Stimulated activated CD4-positive, alpha-beta T cell treated with anti-CD3 and anti-CD28 coated beads, Interleukin-12 subunit alpha, Interleukin-12 subunit beta, amount 100 ng/mL, for 4 hours (primary cell): ENCODE measurements around the gene HOXD4.

Experiments used
- DNase-seq: peaks from one replicate; pipeline ENCODE4 v3.0.0-alpha.2; 2020

Gene HOXD4

DNA sequence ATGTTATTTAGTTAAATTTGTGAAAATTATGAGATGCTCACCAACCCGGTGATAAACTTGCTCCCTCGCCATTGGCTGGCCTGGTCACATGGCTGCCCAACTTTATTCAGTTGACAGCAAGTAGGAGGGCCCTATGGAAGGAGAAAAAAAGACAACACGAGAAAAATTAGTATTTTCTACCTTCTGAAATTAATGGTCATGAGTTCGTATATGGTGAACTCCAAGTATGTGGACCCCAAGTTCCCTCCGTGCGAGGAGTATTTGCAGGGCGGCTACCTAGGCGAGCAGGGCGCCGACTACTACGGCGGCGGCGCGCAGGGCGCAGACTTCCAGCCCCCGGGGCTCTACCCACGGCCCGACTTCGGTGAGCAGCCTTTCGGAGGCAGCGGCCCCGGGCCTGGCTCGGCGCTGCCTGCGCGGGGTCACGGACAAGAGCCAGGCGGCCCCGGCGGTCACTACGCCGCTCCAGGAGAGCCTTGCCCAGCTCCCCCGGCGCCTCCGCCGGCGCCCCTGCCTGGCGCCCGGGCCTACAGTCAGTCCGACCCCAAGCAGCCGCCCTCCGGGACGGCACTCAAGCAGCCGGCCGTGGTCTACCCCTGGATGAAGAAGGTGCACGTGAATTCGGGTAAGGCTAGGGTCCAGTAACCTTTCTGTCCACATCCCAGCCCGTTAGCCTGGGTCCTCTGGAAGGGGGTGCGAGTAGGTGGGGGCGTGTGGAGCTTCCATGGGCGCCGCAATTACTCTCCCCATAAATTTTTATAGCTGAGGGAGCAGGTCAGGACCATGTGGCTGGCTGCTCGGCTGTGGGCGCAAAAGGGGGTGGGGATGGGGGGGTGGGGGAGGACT, at the start of gene HOXD4:
HOXD4 (plus strand) TSS at position 109 of the 846 bp plus-strand sequence; CDS start at position 193, 84 bp downstream.
- DNase-seq, result no peak

DNA sequence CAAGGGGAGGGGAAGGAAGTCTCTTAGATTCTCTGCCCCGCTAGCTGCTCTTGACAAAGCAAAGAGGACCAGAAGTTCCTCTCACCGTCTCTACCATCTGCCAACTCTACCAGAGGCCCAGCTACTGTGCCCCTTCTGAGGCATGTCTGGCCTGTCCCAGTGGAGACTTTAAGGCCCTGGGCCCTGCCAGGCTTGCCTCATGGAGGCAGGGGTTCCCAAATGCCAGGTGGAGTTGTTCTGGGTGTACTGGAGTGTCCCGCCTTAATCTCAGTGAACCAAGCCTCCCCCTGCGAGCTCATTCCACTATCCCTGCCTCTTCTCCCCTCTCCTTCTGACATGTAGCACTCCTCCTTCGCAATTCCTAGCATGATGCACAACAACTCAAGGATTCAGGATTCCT, 49.5 kb upstream of the HOXD4 start:
- DNase-seq, result no peak

DNA sequence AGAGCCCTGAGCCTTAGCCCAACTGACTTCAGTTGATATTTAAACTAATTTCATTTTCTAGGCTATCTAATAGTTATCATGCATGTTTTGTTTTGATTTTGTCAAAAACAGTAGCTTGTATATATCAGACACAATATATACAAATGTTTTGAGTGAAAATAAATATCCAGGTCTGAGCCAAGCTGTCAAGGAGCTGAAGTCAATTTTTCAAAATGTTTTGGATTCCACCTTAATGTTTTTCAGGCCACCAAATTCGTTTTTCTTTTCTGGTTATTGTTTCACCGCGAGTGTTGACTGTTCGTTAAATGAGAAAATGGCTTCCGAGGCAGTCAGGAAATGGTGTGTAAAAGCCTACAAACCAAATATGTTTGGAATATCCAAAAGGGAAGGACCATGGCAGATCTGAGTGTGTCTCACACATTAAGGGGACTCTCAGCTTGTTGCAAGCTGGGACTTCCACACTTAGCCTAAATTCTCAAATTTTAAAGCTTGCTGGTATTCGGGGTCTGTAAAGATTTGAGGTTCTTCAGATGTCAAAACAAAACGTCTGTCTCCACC, 49.0 kb upstream of the HOXD4 start:
- no peak for DNase-seq

DNA sequence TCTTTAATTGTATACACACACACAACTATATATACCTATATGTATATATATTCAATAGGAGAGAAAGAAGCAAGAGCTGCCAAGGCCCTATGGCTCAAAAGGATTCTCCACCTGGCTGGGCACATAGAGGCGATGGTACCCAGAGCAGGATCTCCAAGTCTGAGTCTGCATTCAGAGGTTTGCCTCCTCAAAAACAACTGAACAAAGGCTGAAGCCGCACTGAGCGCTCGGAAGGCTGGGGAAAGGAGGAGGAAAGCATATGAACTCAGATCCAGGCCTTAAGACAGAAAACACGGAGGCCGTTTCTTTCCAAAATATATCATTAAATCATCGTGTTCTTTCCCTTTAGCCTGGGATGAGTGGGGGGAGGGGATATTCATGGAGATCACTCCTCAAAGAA, 48.2 kb upstream of the HOXD4 start:
- no peak for DNase-seq

DNA sequence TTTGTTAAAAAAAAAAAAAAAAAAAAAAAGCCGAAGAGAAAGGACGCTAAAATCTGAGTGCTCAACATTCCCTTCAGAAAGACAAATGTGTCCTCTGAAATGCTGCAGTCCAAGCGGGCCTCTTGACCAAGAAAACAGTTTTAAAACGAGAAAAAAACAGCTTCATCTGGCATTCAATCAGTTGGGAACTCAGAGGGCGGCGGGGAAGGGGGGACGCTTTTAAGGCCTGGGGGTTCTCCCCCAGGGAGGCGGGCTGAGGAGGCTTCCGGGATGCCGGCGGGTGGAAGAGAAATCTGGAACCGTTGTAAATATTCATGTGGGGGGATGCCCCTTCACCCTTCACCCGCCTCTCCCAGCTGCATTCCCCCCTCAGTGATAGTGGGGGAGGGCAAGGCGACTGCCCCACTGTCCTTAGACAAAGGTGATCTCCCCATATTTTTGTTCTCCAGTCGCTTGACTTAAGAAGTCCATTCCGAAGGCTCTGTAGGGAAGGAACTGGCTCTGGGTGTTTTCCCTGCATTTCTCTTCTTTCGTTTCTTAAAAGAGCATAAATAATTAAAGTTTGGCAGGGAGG, 47.5 kb upstream of the HOXD4 start:
- DNase-seq, result no peak

DNA sequence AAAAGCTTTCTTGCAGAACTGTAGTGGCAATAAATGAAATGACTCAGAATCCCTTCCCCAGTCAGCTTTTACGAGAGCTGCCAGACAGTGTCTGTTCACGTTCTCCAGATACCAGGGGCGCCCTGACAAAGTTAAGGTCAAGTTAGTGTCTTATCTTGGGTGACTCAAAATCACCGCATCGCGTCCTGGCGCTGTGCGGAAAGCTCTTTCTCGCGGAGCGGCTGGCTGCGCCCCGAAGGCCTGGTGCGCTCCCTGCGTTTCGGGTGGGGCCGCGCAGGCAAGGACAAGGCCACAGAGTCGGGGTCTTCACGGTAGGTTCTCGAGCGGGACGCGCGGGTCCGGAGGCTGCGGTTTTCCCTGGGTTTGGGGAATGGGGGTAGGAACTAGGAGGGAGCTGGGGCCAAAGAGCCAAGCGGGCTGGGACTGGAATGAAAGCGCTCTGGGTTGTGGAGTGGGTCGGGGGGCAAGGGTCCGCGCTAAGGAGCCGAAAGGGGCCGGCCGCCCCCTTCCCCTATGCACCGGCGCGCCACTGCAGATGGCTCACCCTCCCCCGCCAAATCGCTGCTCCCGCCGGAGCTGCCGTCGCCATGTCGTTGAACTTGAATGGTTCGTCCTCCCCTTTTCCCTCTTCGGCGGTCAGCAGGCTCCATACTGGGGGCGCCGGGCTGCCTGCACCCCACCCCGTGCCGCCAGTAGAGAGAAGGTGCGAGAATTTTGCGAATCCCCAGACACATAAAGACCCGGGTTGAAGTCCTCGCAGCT, 46.9 kb upstream of the HOXD4 start:
- DNase-seq, result no peak

DNA sequence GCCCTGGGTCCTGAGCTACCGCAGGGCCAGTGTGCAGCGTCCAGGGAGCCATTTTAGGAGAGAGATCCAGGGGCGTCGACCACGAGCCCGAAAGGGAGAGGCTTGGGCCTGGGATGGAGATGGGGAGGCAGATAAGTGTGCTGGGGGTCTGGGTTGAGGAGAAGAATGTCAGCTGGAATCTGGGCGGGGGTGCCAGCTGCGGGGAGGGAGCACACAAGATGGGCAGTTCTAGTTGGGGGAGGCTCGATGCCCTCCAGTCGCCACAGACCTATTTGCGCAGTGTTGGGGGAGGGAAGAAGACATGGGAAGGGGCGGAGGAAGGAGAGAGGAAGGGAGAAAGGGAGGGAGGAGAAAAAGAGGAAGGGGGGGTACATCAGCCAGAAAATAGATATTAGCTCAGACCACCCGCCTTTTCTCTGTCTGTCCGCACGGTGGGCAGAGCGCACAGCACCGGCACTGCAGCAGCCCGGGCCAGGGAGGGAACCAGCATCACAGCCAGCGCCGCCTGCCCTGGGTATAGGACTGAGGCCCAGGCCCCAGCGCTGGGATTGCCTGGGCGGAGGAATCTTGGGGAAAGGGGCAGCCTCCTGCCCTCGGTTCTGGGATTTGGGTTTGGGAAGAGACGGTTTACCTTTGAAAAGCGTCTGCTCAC, 46.1 kb upstream of the HOXD4 start:
- no peak for DNase-seq

DNA sequence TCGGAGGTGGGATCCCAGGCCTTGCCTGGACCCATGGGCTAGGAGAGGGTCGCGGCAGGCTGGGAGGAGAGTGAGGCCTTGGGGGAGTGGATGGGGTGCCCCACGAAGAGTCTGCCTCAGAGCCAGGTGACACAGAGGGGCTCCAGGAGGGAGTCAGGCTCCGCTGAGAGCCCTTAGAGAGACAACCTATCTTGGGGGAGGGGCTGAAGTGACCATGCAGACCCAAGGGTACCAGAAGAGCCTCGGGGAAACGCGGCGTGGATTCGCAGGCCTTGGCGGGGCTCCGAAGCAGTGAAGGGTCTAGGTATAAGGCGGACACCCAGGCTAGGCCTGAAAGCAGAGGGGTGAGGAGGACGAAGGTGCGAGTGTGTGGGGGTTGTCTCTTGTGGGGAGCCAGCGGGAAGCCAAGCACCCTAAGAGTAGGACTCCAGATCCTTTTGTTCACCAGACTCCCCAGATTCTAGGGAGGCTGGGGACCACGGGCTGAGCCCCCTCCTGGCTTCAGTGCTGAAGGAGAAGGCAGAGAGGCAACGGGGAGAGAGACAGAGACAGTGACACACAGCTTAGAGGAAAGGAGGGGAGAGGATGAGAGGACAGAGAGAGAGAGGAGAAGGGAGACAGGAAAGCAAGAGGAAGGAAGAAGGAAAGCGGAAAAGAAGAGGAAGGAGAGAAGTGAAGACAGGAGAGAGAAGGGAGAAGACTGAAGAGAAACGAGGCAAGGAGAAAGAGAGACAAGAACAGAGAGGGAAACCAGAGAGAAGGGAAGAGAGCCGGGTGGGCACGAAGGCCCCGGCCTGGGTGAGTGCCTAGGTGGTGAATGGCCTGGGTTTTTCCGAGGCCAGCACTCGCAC, 45.4 kb upstream of the HOXD4 start:
- no peak for DNase-seq

DNA sequence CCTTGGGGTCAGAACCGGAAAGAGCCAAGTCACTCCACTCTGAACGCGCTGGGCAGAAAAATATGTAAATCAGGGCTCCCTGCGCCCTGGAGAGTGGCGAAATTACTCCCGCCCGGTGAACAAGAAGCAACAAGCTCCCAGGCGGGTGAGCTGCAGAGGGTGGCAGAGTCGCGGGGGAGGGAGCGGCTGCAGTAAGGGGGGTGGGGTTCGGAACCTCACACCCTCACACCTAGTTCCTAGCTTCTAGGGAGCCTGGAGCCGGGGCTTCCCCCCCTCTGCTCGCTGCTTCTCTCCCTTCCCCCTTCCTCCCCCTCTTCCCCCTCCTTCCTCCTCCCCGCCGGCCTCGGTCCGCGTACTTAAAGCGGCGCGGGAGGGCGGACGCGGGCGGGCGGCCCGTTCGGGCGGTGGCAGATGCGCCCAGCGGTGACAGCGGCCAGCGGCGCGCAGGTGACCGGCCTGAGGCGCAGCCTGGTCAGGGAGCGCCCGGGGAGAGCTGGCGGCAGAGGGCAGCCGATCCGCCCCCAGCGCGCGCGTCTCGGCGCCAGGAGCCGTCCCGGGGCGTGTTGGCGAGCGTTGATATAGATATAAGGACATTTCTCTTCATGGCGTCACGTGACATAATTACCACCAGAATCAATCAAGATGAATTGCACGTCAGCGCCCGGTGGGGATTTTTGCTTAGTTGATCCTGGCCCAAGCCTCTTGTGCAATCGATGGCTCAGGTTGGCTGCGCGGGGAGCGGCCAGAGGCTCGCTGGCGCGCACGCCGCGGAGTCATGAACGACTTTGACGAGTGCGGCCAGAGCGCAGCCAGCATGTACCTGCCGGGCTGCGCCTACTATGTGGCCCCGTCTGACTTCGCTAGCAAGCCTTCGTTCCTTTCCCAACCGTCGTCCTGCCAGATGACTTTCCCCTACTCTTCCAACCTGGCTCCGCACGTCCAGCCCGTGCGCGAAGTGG, 44.5 kb upstream of the HOXD4 start, which contains the start of gene HOXD11:
HOXD11 (plus strand) TSS at position 700 of the 959 bp plus-strand sequence; CDS start at position 776, 76 bp downstream.
- no peak for DNase-seq

DNA sequence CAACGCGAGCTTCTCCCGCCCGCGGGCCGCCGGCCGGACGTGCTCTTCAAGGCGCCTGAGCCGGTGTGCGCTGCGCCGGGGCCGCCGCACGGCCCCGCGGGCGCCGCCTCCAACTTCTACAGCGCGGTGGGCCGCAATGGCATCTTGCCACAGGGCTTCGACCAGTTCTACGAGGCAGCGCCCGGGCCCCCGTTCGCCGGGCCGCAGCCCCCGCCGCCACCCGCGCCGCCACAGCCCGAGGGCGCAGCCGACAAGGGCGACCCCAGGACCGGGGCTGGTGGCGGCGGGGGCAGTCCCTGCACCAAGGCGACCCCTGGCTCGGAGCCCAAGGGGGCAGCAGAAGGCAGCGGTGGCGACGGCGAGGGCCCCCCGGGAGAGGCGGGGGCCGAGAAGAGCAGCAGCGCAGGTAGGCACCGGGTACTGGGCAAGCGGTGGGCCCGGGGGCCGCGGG, 43.6 kb upstream of the HOXD4 start:
- DNase-seq, result no peak

DNA sequence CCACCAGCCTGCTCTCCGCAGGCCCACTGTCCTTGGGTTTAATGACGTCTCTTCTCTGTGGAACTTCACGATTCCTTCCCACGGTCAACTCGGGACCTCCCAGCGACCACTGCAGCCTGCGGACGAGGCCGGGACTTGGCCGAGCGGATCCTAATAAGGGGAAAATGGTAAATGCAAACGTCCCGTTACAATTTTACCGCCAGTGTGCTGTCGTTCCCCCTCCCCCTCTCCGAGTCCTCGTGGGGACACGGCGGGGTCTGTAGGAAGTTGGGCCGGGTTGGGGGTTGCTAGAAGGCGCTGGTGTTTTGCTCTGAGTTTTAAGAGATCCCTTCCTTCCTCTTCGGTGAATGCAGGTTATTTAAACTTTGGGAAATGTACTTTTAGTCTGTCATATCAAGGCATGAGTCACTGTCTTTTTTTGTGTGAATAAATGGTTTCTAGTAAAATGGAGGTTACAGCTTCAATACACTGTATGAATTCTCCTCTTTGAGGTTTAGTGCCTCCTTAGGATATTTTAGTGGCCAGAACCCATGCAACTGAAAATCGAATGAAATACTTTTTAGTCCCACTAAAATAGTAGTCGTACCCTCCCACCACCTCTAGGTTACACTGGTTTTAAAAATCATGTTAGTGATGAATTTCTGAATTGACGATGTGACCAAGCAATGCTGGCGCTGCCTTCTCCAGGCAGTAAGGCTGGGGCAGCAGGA, 42.0 kb upstream of the HOXD4 start:
- DNase-seq, result no peak

DNA sequence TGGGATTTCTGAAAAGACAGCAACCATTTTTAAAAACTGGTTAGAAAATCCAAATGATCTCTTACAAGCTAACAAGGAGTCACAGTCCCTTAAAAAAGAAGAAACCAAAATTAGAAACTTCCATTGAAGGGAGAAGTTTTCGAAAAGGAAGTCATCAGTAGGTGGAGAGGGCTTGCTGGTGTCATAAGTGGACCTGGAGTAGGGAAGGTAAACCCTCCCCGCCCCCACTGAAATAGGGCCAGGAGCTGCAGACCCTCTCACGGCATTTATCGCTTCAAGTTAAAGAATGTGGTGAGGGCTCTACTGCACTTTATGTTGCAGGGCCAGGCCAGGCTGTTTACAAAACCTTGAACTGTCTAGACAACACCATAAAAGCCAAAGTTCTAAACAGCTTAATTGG, 41.4 kb upstream of the HOXD4 start:
- DNase-seq, result no peak

DNA sequence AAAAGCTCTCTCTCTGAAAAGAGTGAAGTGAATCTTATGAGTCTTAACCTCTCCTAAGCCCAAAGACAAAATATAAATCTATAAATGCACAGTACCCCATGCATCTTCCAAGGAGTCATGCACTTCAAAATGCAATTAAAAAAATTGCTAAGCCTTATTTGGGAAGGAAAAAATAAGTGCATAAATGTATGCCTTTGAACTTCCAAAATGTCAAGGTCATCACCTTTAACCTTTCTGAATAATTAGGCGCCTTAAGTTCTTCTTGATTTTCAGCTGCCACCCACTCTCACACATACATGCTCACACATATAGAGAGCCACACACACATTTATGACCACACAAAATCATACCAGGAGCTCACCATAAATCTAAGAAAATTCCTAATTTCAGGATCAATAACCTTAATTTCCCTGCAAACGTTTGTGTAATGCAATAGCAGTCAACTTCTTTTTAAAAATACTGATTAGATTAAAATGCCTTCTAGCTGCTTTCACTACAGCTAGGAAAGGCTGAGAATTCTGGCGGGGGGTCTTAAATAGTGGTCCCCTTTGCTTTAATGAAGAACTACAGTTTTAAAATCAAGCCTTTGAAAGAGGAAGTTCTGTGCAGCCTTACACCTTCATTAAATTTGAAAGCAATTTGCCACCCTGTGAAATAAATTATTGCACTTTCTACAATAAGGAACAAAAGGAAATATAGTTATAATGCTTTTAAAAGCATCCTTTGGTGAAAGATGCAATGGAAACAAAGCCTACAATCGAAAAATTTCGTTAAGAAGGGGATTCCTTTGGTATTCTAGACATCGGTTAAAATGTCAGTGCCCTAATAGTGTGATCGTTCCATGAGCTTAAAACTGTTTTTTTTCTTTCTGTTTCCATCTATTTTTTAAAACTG, 40.7 kb upstream of the HOXD4 start:
- no peak for DNase-seq

DNA sequence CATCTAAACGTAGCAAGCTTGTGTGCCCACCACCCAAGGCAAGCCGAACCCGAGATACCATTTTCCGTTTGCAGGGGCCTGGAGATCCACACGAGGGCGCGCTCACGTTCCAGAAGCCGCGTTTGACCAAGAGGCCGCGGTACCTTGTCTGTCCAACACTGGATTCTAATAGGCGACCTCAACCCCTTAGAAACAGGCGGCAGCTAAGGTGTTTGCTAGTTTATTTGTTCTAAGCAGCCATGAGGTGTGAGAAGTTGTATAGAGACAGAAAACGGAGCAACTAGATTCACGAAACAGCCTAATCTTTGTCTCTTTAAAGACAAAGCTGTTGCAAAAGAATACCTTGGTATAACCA, 40.1 kb upstream of the HOXD4 start:
- DNase-seq, result no peak

DNA sequence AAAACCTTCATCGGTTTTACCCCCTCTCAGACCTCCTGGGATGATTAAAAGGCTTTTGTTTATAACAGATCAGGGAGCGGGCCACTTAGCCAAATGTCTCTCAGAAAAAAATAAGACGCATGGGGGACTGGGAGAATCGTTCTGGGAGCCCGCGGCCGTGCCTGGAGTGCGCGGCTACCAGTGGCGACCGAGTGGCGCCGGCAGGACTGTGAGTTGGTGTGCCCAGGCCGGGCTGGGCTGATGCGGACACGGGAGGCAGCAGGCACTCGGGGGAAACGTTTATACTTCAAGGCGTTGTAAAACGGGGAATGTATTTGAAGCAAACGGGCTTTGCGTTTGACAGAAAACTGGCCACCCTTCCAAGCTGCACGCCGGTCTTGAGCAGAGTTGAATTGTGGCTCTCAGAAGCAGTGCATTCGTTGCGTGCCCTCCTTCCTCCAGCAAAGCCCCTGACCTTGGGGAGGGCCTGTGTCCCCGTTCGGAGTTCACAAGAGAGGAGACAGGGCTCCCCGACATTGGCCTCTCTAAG, 39.4 kb upstream of the HOXD4 start:
- no peak for DNase-seq

DNA sequence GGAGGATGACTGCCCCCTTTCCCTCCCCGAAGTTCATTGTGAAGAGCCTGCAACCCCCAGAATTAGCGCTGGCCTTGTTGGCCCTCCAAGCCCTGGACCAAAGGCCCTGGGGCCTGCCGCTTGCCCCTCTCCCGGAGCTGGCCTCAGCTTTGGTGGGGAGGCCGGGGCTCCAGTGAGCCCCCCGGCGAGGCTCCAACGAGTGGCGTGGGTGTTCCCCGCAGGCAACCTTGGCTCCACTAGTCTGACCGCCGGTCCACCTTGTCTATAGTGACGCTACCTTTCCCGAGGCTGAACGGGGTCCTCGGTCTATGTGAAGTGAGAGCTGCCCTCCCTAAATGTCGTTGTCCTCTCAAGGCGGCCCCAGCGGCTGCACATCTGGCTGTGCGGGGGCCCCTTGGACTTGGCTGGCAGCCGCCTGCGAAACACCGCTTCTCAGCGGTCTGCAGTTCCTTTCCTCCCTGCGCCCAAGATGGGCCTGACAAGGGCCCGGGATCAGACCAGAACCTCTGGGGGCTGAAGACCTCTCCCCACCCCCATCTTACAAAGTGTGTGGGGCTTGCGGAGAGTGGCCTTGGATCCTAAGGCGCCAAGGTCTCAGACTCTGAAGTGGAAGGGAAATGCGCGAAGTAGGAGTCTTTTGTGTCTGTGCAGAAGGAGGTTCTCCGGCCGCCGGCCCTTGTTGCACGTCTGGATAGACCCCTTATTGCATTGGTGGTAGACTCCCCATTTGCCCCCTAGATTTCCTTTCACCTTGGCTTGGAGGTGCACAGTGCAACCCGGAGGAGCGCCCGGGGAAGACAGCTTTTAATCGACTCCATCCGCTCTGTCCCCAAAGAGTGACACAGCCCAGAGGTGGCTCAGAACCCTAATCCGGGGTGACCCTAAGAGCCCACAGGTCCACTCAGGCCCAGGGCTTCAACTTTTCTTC, 38.7 kb upstream of the HOXD4 start:
- DNase-seq, result no peak

DNA sequence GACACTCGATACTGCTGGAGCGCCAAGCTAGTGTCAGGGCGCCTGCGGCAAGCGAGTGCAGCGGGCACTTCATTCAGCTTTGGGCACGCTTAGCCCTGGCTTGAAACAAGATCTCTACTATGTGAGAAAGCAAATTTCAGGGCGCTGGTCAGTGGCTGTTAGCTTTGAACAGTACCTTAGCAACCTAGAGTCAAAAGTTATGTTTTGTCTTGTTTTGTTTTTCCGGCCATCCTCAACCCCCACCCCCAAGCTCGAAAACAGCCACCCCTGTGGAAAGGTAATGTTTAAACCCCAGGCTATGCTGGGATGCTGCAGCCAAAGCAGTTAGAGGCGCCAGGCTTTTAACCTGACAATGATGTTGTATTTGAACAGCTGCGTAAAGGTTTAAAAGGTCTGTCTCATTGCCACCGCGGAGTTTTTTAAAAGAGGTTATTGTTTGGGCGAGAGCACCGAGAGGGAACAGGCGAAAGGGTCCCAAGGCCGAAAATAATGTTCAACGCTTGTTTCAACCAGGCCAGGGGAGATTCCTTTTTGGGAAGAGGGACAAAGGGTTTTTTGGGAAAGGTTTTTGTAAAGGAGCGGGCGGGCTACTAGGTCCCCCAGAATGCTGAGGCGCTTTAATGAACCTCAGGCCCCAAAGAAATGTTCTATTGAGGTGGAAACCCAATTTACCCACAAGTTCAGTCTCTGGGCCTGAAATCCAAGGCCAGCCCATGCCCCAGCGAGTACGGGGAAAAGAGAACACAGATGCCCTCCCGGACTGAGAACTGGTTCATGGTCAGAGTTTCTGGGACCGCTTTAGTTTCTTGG, 37.0 kb upstream of the HOXD4 start:
- no peak for DNase-seq
